ENCODE measurements around the gene AGBL4. TPM values are rescaled to one million over a fixed set of nuclear protein-coding genes. Genes with fewer than 3 reads are reported as not detected.

The AGBL4 gene
- total RNA-seq, 4 donors from 2014 or later = not detected

DNA sequence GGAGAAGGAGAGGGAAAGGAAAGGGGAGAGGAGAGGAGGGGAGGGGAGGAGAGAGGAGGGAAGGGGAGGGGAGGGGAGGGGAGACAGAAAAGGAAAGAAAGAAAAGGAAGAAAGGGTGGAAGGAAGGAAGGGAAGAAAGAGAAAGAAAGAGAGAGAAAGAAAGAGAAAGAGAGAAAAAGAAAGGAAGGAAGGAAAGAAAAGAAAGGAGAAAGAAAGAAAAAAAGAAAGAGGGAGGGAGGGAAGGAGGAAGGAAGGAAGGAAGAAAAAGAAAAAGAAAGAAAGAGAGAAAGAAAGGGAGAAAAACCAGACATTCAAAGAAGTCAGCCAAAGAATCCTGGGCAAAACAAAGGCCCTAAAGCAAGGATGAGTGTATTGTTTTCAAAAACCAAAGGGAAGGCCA lies 1426.1 kb downstream of the AGBL4 start:
- H3K9me3 ChIP-seq = no peaks in the 10 kb centered on the region
- H3K27me3 ChIP-seq = no peaks in the 10 kb centered on the region
- DNase-seq = no peak
- no peaks in the 10 kb centered on the region for H3K4me1 ChIP-seq
- H3K27ac ChIP-seq = no peak overlapping the region
- H3K4me3 ChIP-seq = no peak overlapping the region
- H3K36me3 ChIP-seq = no peaks in the 10 kb centered on the region
- intact Hi-C loops (cut with DNase I) = no loop called here
- TF ChIP-seq POLR2A (IDR thresholded peaks at IDR 0.05) = no peak
- TF ChIP-seq, protein P1, sequence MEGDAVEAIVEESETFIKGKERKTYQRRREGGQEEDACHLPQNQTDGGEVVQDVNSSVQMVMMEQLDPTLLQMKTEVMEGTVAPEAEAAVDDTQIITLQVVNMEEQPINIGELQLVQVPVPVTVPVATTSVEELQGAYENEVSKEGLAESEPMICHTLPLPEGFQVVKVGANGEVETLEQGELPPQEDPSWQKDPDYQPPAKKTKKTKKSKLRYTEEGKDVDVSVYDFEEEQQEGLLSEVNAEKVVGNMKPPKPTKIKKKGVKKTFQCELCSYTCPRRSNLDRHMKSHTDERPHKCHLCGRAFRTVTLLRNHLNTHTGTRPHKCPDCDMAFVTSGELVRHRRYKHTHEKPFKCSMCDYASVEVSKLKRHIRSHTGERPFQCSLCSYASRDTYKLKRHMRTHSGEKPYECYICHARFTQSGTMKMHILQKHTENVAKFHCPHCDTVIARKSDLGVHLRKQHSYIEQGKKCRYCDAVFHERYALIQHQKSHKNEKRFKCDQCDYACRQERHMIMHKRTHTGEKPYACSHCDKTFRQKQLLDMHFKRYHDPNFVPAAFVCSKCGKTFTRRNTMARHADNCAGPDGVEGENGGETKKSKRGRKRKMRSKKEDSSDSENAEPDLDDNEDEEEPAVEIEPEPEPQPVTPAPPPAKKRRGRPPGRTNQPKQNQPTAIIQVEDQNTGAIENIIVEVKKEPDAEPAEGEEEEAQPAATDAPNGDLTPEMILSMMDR (IDR thresholded peaks at IDR 0.05) = no peak

DNA sequence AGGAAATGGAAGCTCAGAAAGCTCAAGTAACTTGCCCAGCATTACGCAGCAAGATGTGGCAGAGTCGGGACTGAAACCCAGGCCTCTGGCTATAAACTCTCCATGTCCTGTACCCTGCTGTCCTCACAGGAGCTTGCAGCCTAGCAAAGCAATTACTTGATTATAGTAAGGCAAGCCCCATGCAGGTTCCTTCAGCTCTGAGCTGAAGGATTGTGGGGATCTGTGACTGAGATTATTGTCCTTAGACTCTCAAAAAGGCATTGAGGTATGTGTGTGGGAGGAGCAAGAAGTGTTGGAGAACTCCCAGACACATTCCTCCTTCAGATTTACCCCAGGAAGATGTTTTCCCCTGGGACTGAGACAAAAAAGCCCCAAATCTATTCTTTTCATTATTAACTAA lies 1427.7 kb downstream of the AGBL4 start:
- 60 to 100% methylated on average over 1 to 2 of the region's 2 CpGs for whole genome bisulfite sequencing, 2 donors

DNA sequence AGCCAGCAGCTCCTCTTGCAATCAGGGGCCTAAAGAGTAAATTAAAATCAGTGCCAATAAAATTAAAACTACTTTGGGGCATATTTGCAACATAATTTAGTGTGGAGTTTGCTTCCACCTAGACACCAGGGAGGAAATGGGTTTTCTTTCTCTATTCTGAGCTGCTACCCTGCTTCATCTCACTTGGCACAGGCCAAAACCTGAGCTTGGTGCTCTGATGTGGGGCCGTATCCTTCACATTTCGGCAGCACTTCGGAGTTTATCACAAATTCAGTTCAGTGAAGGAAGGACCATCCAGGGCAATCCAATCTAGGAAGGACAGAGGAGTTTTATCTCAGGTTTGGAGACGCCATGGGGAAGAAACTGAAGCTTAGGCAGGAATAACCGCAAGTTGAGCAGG lies 1428.1 kb downstream of the AGBL4 start:
- intact Hi-C loops (cut with DNase I) = no loop called here
- 81 to 84% methylated on average over 5 of the region's 5 CpGs for WGBS, 2 donors
- H3K36me3 ChIP-seq = no peaks in the 10 kb centered on the region
- no peak for TF ChIP-seq POLR2A (IDR thresholded peaks at IDR 0.05)
- H3K27ac ChIP-seq = no peak overlapping the region
- no peak for DNase-seq
- H3K27me3 ChIP-seq = no peaks in the 10 kb centered on the region
- H3K4me3 ChIP-seq = no peak overlapping the region
- no peaks in the 10 kb centered on the region for H3K9me3 ChIP-seq
- H3K4me1 ChIP-seq = no peaks in the 10 kb centered on the region

More for the DNA sequence above, 1427.7 kb downstream of the AGBL4 start:
- TF ChIP-seq POLR2A (IDR thresholded peaks at IDR 0.05) = no peak
- TF ChIP-seq, protein P1 (IDR thresholded peaks at IDR 0.05) = no peak
- Histone ChIP-seq H3K9me3 (no peaks in the 10 kb centered on the region), H3K27ac (no peak overlapping the region), H3K36me3 (no peaks in the 10 kb centered on the region), H3K27me3 (no peaks in the 10 kb centered on the region), H3K4me3 (no peak overlapping the region), H3K4me1 (no peaks in the 10 kb centered on the region)
- intact Hi-C loops (cut with DNase I) = no loop called here
- no peak for DNase-seq

DNA sequence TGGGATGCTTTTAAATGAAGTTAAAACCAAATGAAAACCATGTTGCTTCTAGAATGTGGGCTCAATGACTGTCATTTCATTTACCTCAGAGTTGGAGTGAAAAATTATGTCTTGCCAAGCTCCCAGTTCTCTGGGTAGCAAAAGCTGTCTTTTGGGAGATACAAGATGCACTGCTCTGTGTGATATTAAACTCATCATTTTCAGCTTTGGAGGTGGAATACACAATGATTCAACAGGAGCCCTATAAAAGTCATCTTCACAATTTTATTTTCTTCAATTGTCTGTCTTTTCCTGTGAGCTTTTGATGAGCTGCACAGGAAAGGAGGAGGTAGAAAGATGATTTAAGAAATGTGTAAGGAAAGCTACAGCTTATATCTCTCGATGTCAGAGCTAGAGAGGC lies 1431.4 kb downstream of the AGBL4 start:
- 64 to 71% methylated on average over 1 of the region's 1 CpG for WGBS, 2 donors
- intact Hi-C loops (cut with DNase I) = no loop called here

DNA sequence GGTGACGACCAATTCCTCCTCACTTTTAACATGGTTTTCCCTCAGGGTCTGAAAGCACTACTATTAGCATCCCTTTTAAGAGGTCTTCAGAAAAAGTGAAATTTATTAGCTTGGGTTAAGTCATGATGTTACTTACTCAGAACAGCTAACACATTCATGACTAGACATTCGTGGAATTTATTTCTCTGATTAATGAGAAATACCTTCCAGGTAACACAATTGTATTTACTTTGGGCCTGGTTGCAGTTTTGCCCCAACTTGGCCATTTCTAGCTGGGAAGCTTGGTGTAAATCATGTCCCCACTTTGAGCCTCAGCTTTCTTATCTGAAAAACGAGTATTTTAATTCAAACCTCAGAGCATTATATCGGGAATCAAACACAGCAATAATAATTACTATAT lies 1432.6 kb downstream of the AGBL4 start:
- TF ChIP-seq, protein P1 (IDR thresholded peaks at IDR 0.05) = no peak
- no peak for TF ChIP-seq POLR2A (IDR thresholded peaks at IDR 0.05)
- Histone ChIP-seq H3K4me1 (no peaks in the 10 kb centered on the region), H3K9me3 (no peaks in the 10 kb centered on the region), H3K27ac (no peak overlapping the region), H3K36me3 (no peaks in the 10 kb centered on the region), H3K4me3 (no peak overlapping the region), H3K27me3 (peaks cover 0 to 15% (median 0%) of the 10 kb centered on the region in 4 donors)
- no peak for DNase-seq
- intact Hi-C loops (cut with DNase I) = no loop called here
- WGBS, 2 donors = 59 to 70% methylated on average over 4 of the region's 4 CpGs

More for the DNA sequence above, 1431.4 kb downstream of the AGBL4 start:
- Histone ChIP-seq H3K9me3 (no peaks in the 10 kb centered on the region), H3K27me3 (peaks cover 0 to 3% (median 0%) of the 10 kb centered on the region in 4 donors), H3K4me1 (no peaks in the 10 kb centered on the region), H3K36me3 (no peaks in the 10 kb centered on the region), H3K4me3 (no peak overlapping the region), H3K27ac (no peak overlapping the region)
- TF ChIP-seq, protein P1 (IDR thresholded peaks at IDR 0.05) = no peak
- no peak for TF ChIP-seq POLR2A (IDR thresholded peaks at IDR 0.05)
- no peak for DNase-seq

DNA sequence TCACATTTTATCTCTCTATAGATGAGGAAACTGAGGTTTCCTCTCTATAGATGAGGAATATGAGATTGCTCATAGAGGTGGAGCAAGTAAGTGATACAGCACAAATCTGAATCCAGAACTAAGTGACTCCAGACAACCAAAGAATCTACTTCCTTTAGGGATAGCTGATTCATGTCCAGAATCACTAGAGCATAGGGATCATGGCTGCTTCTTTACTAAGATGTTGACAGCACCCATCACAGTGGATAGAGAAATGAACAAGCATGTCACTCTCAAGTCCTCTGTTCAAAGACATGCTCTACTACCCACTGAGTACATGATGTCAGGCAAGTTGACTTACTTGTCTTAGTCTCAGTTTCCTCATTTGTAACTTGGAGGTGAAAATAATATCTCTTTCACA lies 1435.7 kb downstream of the AGBL4 start:
- intact Hi-C loops (cut with DNase I) = no loop called here
- Histone ChIP-seq H3K27me3 (peaks cover 0 to 15% (median 0%) of the 10 kb centered on the region in 4 donors), H3K36me3 (no peaks in the 10 kb centered on the region), H3K27ac (no peak overlapping the region), H3K4me1 (no peaks in the 10 kb centered on the region), H3K9me3 (no peaks in the 10 kb centered on the region), H3K4me3 (no peak overlapping the region)
- TF ChIP-seq, protein P1 (IDR thresholded peaks at IDR 0.05) = no peak
- TF ChIP-seq POLR2A (IDR thresholded peaks at IDR 0.05) = no peak
- no peak for DNase-seq
